ENCODE results near the gene KMT2C. TPM values are rescaled to one million over a fixed set of nuclear protein-coding genes. Genes with fewer than 3 reads are reported as not detected.

Gene KMT2C
- total and polyA plus RNA-seq, 4 donors = 6.3 to 35.3 (median 19.3) TPM

DNA sequence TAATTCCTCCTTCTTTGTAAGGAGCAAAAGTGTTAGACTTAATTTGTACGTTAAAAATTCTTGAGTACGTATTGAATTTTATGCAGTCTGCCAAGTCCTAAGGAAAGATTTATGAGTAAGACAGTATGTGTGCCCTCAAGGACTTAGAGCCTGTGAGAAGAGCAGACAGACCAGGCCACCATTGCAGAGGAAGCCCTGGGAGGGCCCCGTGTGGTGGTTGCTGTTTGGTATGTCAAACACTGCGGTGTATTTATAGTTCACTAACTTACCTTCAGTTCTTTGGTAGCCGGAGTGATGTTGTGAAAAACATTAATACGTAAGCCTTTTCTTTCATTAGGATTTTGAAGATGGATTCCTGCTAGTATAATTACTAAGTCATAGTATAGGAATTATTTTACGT is 327.4 kb downstream of the KMT2C start:
- Histone ChIP-seq H3K9me3 (ENCODE audit: control insufficient read depth in 4 of 4, low read length in 3 of 4) (no peaks in the 10 kb centered on the region), H3K27me3 (ENCODE audit: control insufficient read depth in 4 of 4, insufficient read depth in 4 of 4, low read length in 3 of 4) (no peaks in the 10 kb centered on the region), H3K4me1 (ENCODE audit: control insufficient read depth in 4 of 4, insufficient read depth in 4 of 4, low read length in 3 of 4) (no peaks in the 10 kb centered on the region), H3K9ac (ENCODE audit: low read depth in 1 of 2, low read length in 2 of 2) (no peak overlapping the region), H3K4me3 (ENCODE audit: low read depth in 1 of 3, low read length in 3 of 3) (no peak overlapping the region), H3K36me3 (ENCODE audit: control insufficient read depth in 4 of 4, insufficient read depth in 3 of 4, low read depth in 1 of 4, low read length in 3 of 4) (peaks cover 0 to 17% (median 8%) of the 10 kb centered on the region in 4 donors), H3K27ac (ENCODE audit: low read depth in 1 of 2, low read length in 2 of 2) (no peak overlapping the region)
- no peak for DNase-seq (ENCODE audit: low spot score)
- TF ChIP-seq JUND (IDR thresholded peaks at IDR 0.05) (no peak), RAD21 (IDR thresholded peaks at IDR 0.05) (no peak), NR2F2 (IDR thresholded peaks at IDR 0.05) (no peak), YY1 (IDR thresholded peaks at IDR 0.05) (no peak), GABPA (IDR thresholded peaks at IDR 0.05 in 1 of 2, conservative IDR thresholded peaks at IDR 0.05 in 1 of 2) (no peak), EGR1 (IDR thresholded peaks at IDR 0.05; ENCODE audit: low read depth in 2 of 2) (no peak), CTCF (IDR thresholded peaks at IDR 0.05; ENCODE audit: low read depth, low read length, missing input control) (no peak), HNF4A (conservative IDR thresholded peaks at IDR 0.05) (no peak), FOXA2 (IDR thresholded peaks at IDR 0.05) (no peak), RXRA (IDR thresholded peaks at IDR 0.05) (no peak), TAF1 (conservative IDR thresholded peaks at IDR 0.05) (no peak), FOXA1 (IDR thresholded peaks at IDR 0.05) (no peak)
- TF ChIP-seq, protein P1, sequence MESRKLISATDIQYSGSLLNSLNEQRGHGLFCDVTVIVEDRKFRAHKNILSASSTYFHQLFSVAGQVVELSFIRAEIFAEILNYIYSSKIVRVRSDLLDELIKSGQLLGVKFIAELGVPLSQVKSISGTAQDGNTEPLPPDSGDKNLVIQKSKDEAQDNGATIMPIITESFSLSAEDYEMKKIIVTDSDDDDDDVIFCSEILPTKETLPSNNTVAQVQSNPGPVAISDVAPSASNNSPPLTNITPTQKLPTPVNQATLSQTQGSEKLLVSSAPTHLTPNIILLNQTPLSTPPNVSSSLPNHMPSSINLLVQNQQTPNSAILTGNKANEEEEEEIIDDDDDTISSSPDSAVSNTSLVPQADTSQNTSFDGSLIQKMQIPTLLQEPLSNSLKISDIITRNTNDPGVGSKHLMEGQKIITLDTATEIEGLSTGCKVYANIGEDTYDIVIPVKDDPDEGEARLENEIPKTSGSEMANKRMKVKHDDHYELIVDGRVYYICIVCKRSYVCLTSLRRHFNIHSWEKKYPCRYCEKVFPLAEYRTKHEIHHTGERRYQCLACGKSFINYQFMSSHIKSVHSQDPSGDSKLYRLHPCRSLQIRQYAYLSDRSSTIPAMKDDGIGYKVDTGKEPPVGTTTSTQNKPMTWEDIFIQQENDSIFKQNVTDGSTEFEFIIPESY (IDR thresholded peaks at IDR 0.05) = no peak
- TF ChIP-seq, protein P2, sequence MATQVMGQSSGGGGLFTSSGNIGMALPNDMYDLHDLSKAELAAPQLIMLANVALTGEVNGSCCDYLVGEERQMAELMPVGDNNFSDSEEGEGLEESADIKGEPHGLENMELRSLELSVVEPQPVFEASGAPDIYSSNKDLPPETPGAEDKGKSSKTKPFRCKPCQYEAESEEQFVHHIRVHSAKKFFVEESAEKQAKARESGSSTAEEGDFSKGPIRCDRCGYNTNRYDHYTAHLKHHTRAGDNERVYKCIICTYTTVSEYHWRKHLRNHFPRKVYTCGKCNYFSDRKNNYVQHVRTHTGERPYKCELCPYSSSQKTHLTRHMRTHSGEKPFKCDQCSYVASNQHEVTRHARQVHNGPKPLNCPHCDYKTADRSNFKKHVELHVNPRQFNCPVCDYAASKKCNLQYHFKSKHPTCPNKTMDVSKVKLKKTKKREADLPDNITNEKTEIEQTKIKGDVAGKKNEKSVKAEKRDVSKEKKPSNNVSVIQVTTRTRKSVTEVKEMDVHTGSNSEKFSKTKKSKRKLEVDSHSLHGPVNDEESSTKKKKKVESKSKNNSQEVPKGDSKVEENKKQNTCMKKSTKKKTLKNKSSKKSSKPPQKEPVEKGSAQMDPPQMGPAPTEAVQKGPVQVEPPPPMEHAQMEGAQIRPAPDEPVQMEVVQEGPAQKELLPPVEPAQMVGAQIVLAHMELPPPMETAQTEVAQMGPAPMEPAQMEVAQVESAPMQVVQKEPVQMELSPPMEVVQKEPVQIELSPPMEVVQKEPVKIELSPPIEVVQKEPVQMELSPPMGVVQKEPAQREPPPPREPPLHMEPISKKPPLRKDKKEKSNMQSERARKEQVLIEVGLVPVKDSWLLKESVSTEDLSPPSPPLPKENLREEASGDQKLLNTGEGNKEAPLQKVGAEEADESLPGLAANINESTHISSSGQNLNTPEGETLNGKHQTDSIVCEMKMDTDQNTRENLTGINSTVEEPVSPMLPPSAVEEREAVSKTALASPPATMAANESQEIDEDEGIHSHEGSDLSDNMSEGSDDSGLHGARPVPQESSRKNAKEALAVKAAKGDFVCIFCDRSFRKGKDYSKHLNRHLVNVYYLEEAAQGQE (IDR thresholded peaks at IDR 0.05) = no peak
- WGBS = 92% methylated on average over 7 of the region's 7 CpGs

DNA sequence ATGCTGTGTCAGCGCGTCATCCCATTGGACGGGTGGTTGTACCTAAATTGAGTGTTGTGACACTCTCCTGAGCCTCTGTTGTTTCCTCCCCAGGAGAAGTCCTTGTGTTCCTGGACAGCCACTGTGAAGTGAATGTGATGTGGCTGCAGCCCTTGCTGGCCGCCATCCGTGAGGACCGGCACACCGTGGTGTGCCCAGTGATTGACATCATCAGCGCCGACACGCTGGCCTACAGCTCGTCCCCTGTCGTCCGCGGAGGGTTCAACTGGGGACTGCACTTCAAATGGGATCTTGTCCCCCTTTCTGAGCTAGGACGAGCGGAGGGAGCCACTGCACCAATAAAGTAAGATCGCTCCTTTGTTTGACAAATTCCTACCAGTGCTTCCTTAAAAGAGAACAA is 327.9 kb downstream of the KMT2C start:
- Histone ChIP-seq H3K4me1 (ENCODE audit: control insufficient read depth in 4 of 4, insufficient read depth in 4 of 4, low read length in 3 of 4) (no peaks in the 10 kb centered on the region), H3K27me3 (ENCODE audit: control insufficient read depth in 4 of 4, insufficient read depth in 4 of 4, low read length in 3 of 4) (no peaks in the 10 kb centered on the region), H3K4me3 (ENCODE audit: low read depth in 1 of 3, low read length in 3 of 3) (no peak overlapping the region), H3K9me3 (ENCODE audit: control insufficient read depth in 4 of 4, low read length in 3 of 4) (no peaks in the 10 kb centered on the region), H3K9ac (ENCODE audit: low read depth in 1 of 2, low read length in 2 of 2) (no peak overlapping the region), H3K36me3 (ENCODE audit: control insufficient read depth in 4 of 4, insufficient read depth in 3 of 4, low read depth in 1 of 4, low read length in 3 of 4) (peaks cover 0 to 17% (median 11%) of the 10 kb centered on the region in 4 donors), H3K27ac (ENCODE audit: low read depth in 1 of 2, low read length in 2 of 2) (no peak overlapping the region)
- 97% methylated on average over 17 of the region's 17 CpGs for WGBS
- DNase-seq (ENCODE audit: low spot score) = no peak
- TF ChIP-seq RAD21 (IDR thresholded peaks at IDR 0.05) = no peak
- TF ChIP-seq RXRA (IDR thresholded peaks at IDR 0.05) = no peak
- no peak for TF ChIP-seq EGR1 (IDR thresholded peaks at IDR 0.05; ENCODE audit: low read depth in 2 of 2)
- TF ChIP-seq, protein P2 (IDR thresholded peaks at IDR 0.05) = no peak
- TF ChIP-seq TAF1 (conservative IDR thresholded peaks at IDR 0.05) = no peak

Data from liver (tissue), 9 donors.